Parathyroid adenoma (tissue), 2 donors: ENCODE measurements around the gene CTDSPL.

Experiments
- H2AFZ ChIP-seq: fragments of 300-600 bp; sonication (generic); one replicate; pipeline ENCODE4 v1.7.0; 2017; ENCODE audit warnings: antibody characterized with exemption, mild to moderate bottlenecking
- H3K27ac ChIP-seq: fragments of 300-600 bp; sonication (generic); one replicate; pipeline ENCODE4 v1.7.0; 2017
- H3K27me3 ChIP-seq: fragments of 300-600 bp; sonication (generic); one replicate; pipeline ENCODE4 v1.7.0; 2017; ENCODE audit warnings: low read length; ENCODE audit not compliant: control insufficient read depth, insufficient read depth
- H3K36me3 ChIP-seq: fragments of 300-600 bp; sonication (generic); one replicate; pipeline ENCODE4 v1.7.0; 2017; ENCODE audit warnings: low read length; ENCODE audit not compliant: control insufficient read depth, insufficient read depth
- H3K4me1 ChIP-seq: fragments of 300-600 bp; sonication (generic); one replicate; pipeline ENCODE4 v1.7.0; 2017; ENCODE audit warnings: control low read depth
- H3K4me2 ChIP-seq: fragments of 300-600 bp; sonication (generic); one replicate; pipeline ENCODE4 v1.7.0; 2017; ENCODE audit warnings: low read length
- H3K4me3 ChIP-seq: fragments of 300-600 bp; sonication (generic); one replicate; pipeline ENCODE4 v1.7.0; 2017; ENCODE audit warnings: low read depth, low read length
- H3K79me2 ChIP-seq: fragments of 300-600 bp; sonication (generic); one replicate; pipeline ENCODE4 v1.7.0; 2017; ENCODE audit warnings: control low read depth
- H3K9ac ChIP-seq: fragments of 300-600 bp; sonication (generic); one replicate; pipeline ENCODE4 v1.7.0; 2017; ENCODE audit warnings: mild to moderate bottlenecking
- H3K9me3 ChIP-seq: fragments of 300-600 bp; sonication (generic); one replicate; pipeline ENCODE4 v1.7.0; 2017; ENCODE audit warnings: low read length; ENCODE audit not compliant: control insufficient read depth
- TF ChIP-seq, protein P1 (sequence below): fragments of 300-600 bp; sonication (generic); IDR thresholded peaks from one replicate; pipeline ENCODE4 v1.7.0; 2017; ENCODE audit warnings: antibody characterized with exemption, mild to moderate bottlenecking
- donor health status: primary hyperparathyroidism.

The CTDSPL gene

DNA sequence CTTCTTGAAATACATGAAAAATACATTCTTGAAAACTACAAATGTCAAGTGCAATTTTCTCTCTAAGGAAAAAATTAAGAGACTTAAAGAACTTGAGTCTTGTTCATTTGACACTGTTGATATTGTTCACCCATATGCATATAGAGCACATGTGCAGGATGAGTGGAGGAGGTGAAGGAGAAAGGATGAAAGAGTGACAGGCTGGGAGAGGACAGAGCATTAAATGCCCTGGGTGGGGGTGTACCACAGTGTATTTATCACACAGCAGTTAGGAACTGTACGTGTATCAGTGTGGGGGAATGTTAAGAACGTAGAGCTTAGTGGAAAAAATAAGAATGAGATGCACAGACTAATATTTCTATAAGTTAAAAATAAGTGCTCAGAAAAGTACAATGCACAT, 45.7 kb downstream of the CTDSPL start:
- peaks cover 40% of the 10 kb centered on the region for H3K79me2 ChIP-seq
- TF ChIP-seq, protein P1, sequence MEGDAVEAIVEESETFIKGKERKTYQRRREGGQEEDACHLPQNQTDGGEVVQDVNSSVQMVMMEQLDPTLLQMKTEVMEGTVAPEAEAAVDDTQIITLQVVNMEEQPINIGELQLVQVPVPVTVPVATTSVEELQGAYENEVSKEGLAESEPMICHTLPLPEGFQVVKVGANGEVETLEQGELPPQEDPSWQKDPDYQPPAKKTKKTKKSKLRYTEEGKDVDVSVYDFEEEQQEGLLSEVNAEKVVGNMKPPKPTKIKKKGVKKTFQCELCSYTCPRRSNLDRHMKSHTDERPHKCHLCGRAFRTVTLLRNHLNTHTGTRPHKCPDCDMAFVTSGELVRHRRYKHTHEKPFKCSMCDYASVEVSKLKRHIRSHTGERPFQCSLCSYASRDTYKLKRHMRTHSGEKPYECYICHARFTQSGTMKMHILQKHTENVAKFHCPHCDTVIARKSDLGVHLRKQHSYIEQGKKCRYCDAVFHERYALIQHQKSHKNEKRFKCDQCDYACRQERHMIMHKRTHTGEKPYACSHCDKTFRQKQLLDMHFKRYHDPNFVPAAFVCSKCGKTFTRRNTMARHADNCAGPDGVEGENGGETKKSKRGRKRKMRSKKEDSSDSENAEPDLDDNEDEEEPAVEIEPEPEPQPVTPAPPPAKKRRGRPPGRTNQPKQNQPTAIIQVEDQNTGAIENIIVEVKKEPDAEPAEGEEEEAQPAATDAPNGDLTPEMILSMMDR: no peak
- peaks cover 24% of the 10 kb centered on the region for H3K4me1 ChIP-seq
- H3K4me3 ChIP-seq: no peak overlapping the region
- no peak overlapping the region for H2AFZ ChIP-seq
- no peaks in the 10 kb centered on the region for H3K36me3 ChIP-seq
- H3K4me2 ChIP-seq: no peak overlapping the region
- no peaks in the 10 kb centered on the region for H3K9me3 ChIP-seq
- no peak overlapping the region for H3K9ac ChIP-seq
- H3K27ac ChIP-seq: no peak overlapping the region
- no peaks in the 10 kb centered on the region for H3K27me3 ChIP-seq

DNA sequence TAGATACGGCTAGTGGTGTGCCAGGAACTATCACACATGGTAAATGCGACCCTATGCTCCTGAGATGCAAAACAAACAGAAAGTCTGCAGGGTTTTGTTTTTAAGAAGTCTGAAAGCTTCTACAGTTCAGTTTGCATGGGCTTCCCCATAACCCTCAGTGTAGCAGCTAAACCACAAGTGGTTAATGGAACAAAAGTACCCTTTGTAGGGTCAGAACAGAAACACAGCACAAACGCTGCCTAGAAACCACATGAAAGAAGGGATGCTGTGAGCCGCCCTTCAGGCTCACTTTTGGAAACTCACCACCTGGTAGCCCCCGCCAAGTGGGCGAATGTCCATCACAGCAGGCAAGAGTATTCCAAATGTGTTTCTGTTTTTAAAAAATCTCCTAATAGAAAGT, 46.2 kb downstream of the CTDSPL start:
- Histone ChIP-seq H3K36me3 (no peaks in the 10 kb centered on the region), H3K4me1 (peaks cover 24% of the 10 kb centered on the region), H3K4me3 (no peak overlapping the region), H3K27me3 (no peaks in the 10 kb centered on the region), H3K27ac (no peak overlapping the region), H2AFZ (no peak overlapping the region), H3K9ac (no peak overlapping the region), H3K9me3 (no peaks in the 10 kb centered on the region), H3K4me2 (no peak overlapping the region), H3K79me2 (peaks cover 41% of the 10 kb centered on the region)
- TF ChIP-seq, protein P1: no peak

DNA sequence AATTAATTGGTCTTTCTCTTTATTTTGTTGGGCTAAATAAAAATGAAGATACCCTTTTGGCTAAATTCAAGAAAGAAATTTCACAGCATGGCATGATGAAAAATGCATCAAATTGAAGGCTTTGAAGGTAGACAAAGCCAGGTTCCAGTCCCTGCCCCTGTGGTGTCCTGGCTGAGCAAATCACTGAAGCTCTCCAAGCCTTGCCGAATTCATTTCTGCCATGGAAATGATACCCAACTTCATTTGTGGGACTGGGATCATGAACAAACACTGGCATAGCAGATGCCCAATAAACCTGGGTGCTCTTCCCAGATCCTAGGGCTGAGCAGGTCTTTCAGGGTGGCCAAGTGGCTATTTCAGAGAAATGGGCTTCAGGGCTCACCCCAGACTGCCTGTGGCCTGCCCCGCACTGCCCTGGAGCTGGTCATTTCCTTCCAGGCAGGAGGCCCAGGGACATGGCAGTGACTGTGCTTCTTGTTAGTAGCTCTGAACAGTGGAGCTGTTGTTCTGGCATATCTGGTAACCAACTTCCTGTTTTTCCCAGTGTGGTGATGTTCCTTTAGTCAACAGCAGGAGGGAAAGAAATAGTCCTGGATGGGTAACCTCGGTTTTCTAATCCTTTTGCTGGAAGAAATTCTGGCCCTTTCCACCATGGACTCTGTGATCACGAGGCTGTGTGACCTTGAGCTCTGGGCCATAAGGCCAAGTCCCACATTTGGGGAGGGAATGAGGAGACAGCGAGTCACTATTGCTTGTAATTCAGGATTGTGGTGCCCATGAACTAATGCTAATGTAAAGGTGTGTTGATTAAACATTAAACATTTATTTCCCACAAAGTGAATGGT, 47.6 kb downstream of the CTDSPL start:
- no peak overlapping the region for H2AFZ ChIP-seq
- H3K36me3 ChIP-seq: no peaks in the 10 kb centered on the region
- no peaks in the 10 kb centered on the region for H3K9me3 ChIP-seq
- H3K4me3 ChIP-seq: no peak overlapping the region
- no peak overlapping the region for H3K4me2 ChIP-seq
- H3K9ac ChIP-seq: no peak overlapping the region
- H3K27ac ChIP-seq: no peak overlapping the region
- H3K4me1 ChIP-seq: peaks cover 21% of the 10 kb centered on the region
- peaks cover 36% of the 10 kb centered on the region for H3K79me2 ChIP-seq
- TF ChIP-seq, protein P1: no peak
- H3K27me3 ChIP-seq: no peaks in the 10 kb centered on the region

DNA sequence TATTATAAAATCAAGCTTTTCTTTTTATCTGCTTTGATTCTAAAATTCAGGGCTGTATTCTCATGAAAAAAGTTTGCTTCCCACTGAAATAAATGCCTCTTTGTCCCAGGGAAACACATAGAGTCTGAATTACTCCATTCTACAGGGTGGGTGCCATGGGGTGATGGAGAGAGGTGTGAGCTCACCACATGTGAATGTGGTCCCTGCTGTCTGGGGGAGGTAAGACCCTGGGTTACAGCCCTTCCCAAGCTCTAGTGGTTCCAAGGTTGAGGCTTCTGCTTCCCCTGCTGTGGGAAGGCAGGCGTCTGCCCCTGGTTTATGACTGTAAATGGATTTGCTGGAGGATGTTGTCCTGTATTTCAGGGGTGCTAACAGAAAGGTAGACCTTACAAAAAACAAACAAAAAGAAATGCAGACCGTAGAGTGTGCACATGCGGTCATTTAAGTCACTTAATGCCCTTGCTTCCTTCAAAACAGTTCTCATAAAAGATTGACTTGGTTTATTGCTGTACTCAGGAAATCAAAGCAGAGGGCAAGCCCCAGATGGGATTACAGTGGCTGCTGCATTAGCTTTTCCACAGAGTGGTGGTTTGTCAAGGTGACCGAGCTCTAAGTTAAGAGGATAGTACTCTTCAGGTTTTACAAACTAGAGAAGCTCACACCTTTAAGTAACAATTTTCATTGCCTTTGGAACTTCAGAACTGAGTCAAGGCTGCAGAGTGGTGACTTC, 49.2 kb downstream of the CTDSPL start:
- H3K27me3 ChIP-seq: no peaks in the 10 kb centered on the region
- no peak overlapping the region for H3K4me2 ChIP-seq
- no peak overlapping the region for H3K4me3 ChIP-seq
- TF ChIP-seq, protein P1: no peak
- no peak overlapping the region for H3K27ac ChIP-seq
- no peaks in the 10 kb centered on the region for H3K36me3 ChIP-seq
- H3K9ac ChIP-seq: no peak overlapping the region
- H2AFZ ChIP-seq: no peak overlapping the region
- H3K4me1 ChIP-seq: peaks cover 10% of the 10 kb centered on the region
- H3K79me2 ChIP-seq: peaks cover 30% of the 10 kb centered on the region
- H3K9me3 ChIP-seq: no peaks in the 10 kb centered on the region
